Ovary (tissue), 9 donors: ENCODE results near the gene SAMD15. TPM values are rescaled to one million over a fixed set of nuclear protein-coding genes. Genes with fewer than 3 reads are reported as not detected.
"Not testable (repeated sequence)": the region's sequence is repeated elsewhere in the genome, so short reads cannot be mapped to it uniquely, and the experiment has no call there.

Source experiments
- DNase-seq, 5 donors: peaks; one replicate each; pipeline ENCODE4 v3.0.0-alpha.2; 2019 to 2020
- H3K27ac ChIP-seq, 2 donors: fragments of 200-600 bp; one replicate each; pipeline versions ENCODE4 v1.5.1 to v1.8.0; 2019 to 2022
- H3K27me3 ChIP-seq: fragments of 200-600 bp; one replicate; pipeline ENCODE4 v1.8.0; 2022
- H3K36me3 ChIP-seq: fragments of 200-600 bp; sonication (generic); one replicate; pipeline ENCODE4 v1.5.1; 2019
- H3K4me1 ChIP-seq: one replicate; pipeline ENCODE4 v1.8.1; 2013; ENCODE audit warnings: mild to moderate bottlenecking, moderate library complexity; ENCODE audit not compliant: insufficient read depth
- H3K4me3 ChIP-seq: fragments of 200-600 bp; sonication (generic); one replicate; pipeline ENCODE4 v1.5.1; 2017
- H3K9me3 ChIP-seq, 2 donors: fragments of 200-600 bp in 1 of 2; sonication (generic) in 1 of 2; one replicate each; pipeline versions ENCODE4 v1.5.1 to v1.8.1; 2013 to 2019; ENCODE audit warnings: mild to moderate bottlenecking in 1 of 2, moderate library complexity in 1 of 2
- CTCF ChIP-seq, 3 donors: fragments of 450-650 bp in 2 of 3; fragments of 200-600 bp in 1 of 3; IDR thresholded peaks; one replicate each; pipeline versions ENCODE4 v1.5.1 to v1.8.0; 2016 to 2022; ENCODE audit warnings: antibody characterized with exemption in 3 of 3, mild to moderate bottlenecking in 1 of 3
- EP300 ChIP-seq: sonication (generic); formaldehyde crosslinking; IDR thresholded peaks from one replicate; pipeline ENCODE4 v1.6.1; 2017; ENCODE audit warnings: antibody characterized with exemption
- POLR2A ChIP-seq: fragments of 450-650 bp; IDR thresholded peaks from one replicate; pipeline ENCODE4 v1.6.1; 2017; ENCODE audit warnings: antibody characterized with exemption, mild to moderate bottlenecking, moderate library complexity
- WGBS, 3 donors: extraction: QIAGEN DNeasy Blood & Tissue Kit in 1 of 3; methylation state at CpG; one replicate each; pipeline versions ENCODE4 v1.1.5 to v1.1.7; 2013 to 2017; 5-methylcytosine and 5-hydroxymethylcytosine counted together
- intact Hi-C, 4 donors: fragments of 100-400 bp; cut with DNase I; formaldehyde crosslinking; loops; one replicate each; pipeline versions ENCODE4 v1.11.0 to v1.15.1; 2022 to 2023
- polyA plus RNA-seq, 2 donors: library from polyadenylated mRNA; stranded (reverse); fragments of 200-250 nt in 1 of 2; fragments of 350-450 nt in 1 of 2; fragmentation: Illumina TruSeq in 1 of 2; extraction: RNeasy Lipid Tissue Mini Kit (QIAGEN cat#74804) in 1 of 2; gene quantifications; one replicate each; pipeline ENCODE4 v1.2.3, GENCODE V29; 2013 to 2014
- total RNA-seq, 7 donors: library from RNA; depleted of rRNA in 2 of 7; stranded (reverse); fragments of >200 nt in 2 of 7; fragmentation: NEBNext Ultra II Directional in 3 of 7; extraction: Animal tissue kit (Norgen Biotek cat#: 25700) in 3 of 7; gene quantifications; one replicate each; pipeline versions ENCODE4 v1.1.0 to v1.2.4, GENCODE V29; 2016 to 2023
- donor health status: DM: no; HTN: no; CAD: no; lungs with moderate emphysema.
- donor health status: DM: no; HTN: no; CAD: no.
- donor health status: Bipolar disorder and iron deficiency.
- donor health status: DM: yes; HTN: yes; CAD: no.
- donor health status: DM: no; HTN: no; CAD: no.
- donor health status: DM: yes; HTN: yes; CAD: no.

The SAMD15 gene
- total and polyA plus RNA-seq, 9 donors = 0.12 to 3.2 (median 1.4) TPM

- Histone ChIP-seq H3K27ac (no peak overlapping the region), H3K27me3 (no peaks in the 10 kb centered on the region), H3K4me1 (peaks cover 1% of the 10 kb centered on the region), H3K9me3 (no peaks in the 10 kb centered on the region), H3K36me3 (no peaks in the 10 kb centered on the region), H3K4me3 (no peak overlapping the region)
- WGBS, 3 donors = 13 to 17% (median 14%) methylated on average over 6 of the region's 6 CpGs
- TF ChIP-seq EP300 (no peak), POLR2A (no peak), CTCF (IDR thresholded peaks at IDR 0.05) (no peak)
- intact Hi-C loops = no loop called here
- peak in 3 of 5 donors; percentile 20 to 35 (median 23) for DNase-seq
These were observed 29.5 kb downstream of the SAMD15 start for GRCh38 chr14:77406718-77407117.

GRCh38 chr14:77407158-77407557 is 30.0 kb downstream of the SAMD15 start:
- no peak overlapping the region for H3K27ac ChIP-seq
- no peak for DNase-seq
- 53 to 64% (median 62%) methylated on average over 2 of the region's 2 CpGs for WGBS, 3 donors
- intact Hi-C loops = no loop called here
- no peak overlapping the region for H3K4me3 ChIP-seq
- TF ChIP-seq CTCF (IDR thresholded peaks at IDR 0.05) (no peak), EP300 (no peak), POLR2A (no peak)
- H3K4me1 ChIP-seq = peaks cover 1% of the 10 kb centered on the region
- H3K9me3 ChIP-seq = no peaks in the 10 kb centered on the region
- H3K36me3 ChIP-seq = no peaks in the 10 kb centered on the region
- H3K27me3 ChIP-seq = no peaks in the 10 kb centered on the region

- Histone ChIP-seq H3K27ac (no peak overlapping the region), H3K36me3 (no peaks in the 10 kb centered on the region), H3K27me3 (no peaks in the 10 kb centered on the region), H3K4me3 (no peak overlapping the region), H3K4me1 (peaks cover 1% of the 10 kb centered on the region), H3K9me3 (no peaks in the 10 kb centered on the region)
- WGBS, 3 donors = 50 to 59% (median 50%) methylated on average over 3 of the region's 3 CpGs
- no peak for DNase-seq
- TF ChIP-seq CTCF (IDR thresholded peaks at IDR 0.05) (no peak), EP300 (no peak), POLR2A (no peak)
- intact Hi-C loops = no loop called here
These were observed 32.0 kb downstream of the SAMD15 start for GRCh38 chr14:77409131-77409533.

GRCh38 chr14:77415403-77416030 is 38.3 kb downstream of the SAMD15 start:
- H3K4me3 ChIP-seq, intact Hi-C loops, DNase-seq, H3K27me3 ChIP-seq, H3K27ac ChIP-seq, H3K9me3 ChIP-seq, H3K4me1 ChIP-seq, H3K36me3 ChIP-seq: not testable (repeated sequence)
- WGBS, 3 donors = 93 to 95% (median 94%) methylated on average over 10 of the region's 10 CpGs

- H3K36me3 ChIP-seq, intact Hi-C loops, H3K27ac ChIP-seq, H3K27me3 ChIP-seq, H3K4me3 ChIP-seq, H3K9me3 ChIP-seq, DNase-seq, H3K4me1 ChIP-seq: not testable (repeated sequence)
- WGBS, 3 donors = 89 to 98% (median 95%) methylated on average over 2 to 3 of the region's 3 CpGs
These were observed 38.9 kb downstream of the SAMD15 start for GRCh38 chr14:77416098-77416497.
